Left hindlimb (tissue), 1 donor: ENCODE data around the gene PRRC2B.
"Not testable (repeated sequence)": the region's sequence is repeated elsewhere in the genome, so short reads cannot be mapped to it uniquely, and the experiment has no call there.

Experiments
- DNase-seq: peaks from one replicate; pipeline ENCODE4 v3.0.0-alpha.2; 2018

Gene PRRC2B

DNA sequence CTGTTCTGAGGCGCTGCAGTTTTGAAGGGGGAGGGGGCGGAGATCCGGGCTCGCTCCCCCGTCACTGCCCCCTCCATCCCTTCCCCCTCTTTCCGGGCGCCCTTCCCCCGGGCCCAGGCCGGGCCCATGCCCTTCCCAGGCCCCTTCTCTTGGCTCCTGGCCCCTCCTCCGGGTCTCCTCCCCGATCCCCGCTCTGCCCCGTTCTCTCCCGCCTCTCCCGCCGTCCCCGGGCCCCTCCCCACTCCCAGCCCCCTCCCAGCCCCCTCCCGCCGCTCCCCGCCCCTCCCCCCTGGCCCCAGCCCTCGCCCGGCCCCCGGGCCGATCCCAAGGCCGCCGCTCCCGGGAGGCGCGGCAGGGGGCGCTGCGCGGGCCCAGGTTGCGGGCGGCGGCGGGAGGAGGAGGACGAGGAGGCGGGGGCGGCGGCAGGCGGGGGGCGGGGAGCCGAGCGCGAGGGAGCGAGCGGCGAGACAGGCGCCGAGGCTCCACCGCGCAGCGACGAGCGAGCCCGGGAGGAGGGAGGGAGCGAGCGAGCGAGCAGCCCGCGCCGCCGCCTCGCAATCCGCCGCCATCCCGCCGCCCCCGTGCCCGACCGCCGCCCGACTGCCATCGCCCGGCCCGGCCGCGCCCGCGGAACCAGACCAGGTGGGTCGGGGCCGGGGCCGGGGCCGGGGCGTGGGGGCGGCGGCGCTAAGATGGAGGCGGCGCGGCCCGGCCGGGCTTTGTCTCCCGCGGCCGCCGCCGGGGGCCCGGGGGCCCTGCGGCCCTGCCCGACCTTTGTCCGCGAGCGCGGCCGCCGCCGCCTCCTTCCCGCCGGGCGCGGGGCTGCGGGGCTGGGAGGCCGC, at the start of gene PRRC2B:
Gene PRRC2B, plus strand, starts transcription at position 465 of the 842 bp plus-strand sequence. CDS start 36,059 bp downstream, outside the sequence.
- DNase-seq = peak; percentile 93

DNA sequence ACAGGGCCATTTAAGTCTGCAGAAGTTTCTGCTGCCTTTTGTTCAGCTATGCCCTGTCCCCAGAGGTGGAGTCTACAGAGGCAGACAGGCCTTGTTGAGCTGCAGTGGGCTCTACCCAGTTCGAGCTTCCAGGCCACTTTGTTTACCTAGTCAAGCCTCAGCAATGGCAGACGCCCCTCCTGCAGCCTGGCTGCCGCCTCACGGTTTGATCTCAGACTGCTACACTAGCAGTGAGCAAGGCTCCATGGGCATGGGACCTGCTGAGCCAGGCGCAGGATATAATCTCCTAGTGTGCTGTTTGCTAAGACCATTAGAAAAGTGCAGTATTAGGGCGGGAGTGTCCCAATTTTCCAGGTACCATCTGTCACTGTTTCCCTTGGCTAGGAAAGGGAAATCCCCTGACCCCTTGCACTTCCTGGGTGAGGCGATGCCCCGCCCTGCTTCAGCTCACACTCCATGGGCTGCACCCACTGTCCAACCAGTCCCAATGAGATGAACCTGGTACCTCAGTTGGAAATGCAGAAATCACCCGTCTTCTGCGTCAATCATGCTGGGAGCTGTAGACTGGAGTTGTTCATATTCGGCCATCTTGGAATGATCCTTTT, 48.9 kb upstream of the PRRC2B start:
- not testable (repeated sequence) for DNase-seq

DNA sequence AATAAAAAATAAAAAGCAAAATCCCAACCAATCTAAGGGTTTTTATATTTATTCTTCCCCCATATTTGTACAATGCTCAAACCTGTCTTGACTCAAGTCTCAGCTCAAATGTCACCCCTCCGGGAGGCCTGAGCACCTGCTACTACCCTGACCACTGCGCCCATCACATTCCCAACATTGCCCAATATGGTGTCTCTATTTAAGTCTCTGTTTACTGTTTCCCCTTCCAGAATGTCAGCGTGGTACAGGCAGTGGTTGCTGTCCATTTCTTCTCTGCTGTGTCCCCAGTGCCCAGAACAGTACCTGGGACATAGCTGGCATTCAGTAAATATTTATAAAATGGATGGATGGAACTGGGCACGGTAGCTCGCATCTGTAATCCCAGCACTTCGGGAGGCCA, 47.3 kb upstream of the PRRC2B start:
- no peak for DNase-seq

DNA sequence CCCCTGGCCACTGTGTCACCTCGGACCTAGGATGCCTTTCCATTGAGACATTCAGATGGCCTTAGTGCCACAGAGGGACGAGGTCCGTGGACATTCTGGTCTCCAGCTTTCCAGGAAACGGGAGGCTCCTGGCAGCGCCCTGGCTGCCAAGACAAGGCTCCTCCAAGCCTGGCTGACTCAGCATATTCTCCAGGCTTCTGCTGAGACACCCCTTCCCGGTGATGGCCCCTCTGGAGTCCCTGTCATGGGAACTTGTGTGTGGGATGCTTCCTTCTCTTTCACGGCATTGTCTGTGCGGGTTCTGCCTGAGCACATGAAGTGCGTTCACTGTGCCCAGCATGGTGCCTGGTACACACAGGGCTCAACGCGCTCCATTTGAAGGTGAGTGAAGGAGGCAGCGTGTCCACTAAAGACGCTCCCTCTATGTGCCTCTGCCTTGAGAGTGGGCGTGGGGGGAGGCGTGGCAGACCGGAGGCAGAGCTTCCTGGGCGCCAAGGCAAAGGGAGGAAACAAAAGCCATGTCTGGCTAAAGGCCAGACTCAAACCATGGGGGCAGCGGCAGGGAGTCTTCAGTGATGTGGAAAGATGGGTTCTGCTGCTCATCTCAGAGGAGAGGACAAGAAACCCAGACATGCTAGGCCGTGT, 46.4 kb upstream of the PRRC2B start:
- DNase-seq = no peak

DNA sequence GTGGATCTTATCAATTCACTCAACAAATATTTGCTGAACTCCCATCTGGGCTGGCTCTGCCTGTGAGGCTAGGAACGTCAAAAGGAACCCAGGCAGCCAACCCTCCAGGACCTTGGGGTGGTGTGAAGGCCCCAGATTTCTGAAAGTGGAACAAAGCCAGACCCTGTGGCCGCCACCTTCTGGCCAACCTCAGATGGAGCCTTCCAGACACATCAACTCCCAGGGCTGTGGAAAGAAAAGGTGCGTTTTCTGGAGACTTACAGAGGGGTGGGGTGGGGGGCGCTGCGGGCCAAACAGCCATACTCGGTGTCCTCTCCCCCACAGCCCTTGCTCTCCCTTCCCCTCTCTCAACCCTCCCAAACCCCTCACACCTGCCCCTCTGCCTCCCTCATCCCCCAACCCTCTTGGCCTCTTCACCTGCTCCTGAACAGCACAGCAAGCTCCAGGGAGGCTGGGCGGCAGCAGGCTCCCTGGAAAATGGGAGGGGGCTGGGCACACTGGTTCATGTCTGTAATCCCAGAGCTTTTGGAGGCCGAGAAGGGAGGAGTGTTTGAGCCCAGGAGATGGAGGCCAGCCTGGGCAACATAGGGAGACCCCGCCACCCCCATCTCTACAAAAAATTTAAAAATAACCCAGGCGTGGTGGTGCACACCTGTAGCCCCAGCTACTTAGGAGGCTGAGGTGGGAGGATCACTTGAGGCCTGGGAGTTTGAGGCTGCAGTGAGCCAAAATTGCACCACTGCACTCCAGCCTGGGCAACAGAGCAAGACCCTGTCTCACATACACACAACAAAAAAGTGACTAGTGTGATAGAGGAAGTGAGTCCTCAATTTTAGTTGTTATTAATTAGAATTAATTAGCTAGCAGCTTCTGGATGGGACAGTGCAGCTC, 45.0 kb upstream of the PRRC2B start:
- DNase-seq = no peak

DNA sequence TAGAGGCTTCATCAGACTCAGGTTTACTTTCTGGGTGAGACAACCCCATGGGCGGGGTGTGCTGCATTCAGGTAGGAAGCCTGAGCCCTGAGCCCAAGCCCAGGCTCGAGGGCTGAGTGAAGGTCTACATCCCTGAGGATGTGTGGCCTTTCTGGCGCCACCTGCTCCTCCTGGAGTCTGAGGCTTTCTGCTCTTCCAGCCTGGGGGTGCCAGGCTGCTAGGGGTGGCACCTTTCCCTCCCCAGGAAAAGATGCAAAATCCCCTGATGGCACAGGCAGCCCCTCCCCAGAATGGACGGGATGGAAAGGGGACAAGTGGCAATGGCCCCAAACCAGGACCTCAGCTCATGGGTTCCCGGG, 44.4 kb upstream of the PRRC2B start:
- no peak for DNase-seq

DNA sequence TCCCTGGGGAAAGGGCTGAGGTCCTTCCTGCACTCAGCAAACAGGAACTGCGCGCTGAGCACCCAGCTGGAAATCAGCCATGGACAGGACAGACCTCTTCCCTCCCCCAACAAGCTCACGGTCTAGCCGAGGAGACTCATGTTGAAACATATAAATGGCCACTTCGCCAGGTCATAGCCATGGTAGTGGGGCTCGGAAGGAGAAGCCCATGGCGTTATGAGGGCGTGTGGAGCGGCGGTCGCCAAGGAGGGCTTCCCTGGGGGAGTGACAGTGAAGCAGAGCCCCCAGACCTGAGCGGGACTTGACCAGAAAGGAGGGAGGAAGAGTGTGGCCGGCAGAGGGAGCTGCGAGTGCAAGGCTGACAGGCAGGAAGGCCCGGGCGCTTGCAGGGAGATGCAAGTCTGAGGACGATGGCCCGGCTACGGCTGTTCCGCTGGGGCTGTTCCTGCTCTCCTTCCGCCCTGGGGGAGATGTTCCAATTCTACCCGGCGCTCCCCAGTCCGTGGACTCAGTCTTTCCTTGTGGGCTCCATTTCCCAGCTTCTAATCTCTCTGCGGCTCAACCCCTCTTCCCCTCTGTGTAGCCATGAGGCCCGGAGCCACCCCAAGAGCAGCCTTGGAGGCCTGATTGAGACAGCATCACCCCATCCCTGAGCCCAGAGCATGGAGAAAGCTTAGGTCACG, 43.9 kb upstream of the PRRC2B start:
- DNase-seq = peak; percentile 87

DNA sequence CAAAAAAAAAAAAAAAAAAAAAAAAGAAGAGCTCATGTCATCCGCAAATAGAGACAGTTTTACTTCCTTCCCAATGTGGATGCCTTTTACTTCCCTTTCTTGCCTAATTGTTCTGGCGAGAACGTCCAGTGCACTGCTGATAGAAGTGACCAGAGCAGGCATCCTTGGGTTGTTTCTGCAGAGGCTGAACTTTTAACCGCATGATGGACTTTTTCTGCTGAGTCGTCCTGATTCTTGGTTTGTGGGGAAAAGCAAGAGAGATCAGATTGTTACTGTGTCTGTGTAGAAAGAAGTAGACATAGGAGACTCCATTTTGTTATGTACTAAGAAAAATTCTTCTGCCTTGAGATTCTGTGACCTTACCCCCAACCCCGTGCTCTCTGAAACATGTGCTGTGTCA, 37.4 kb upstream of the PRRC2B start:
- DNase-seq = not testable (repeated sequence)

DNA sequence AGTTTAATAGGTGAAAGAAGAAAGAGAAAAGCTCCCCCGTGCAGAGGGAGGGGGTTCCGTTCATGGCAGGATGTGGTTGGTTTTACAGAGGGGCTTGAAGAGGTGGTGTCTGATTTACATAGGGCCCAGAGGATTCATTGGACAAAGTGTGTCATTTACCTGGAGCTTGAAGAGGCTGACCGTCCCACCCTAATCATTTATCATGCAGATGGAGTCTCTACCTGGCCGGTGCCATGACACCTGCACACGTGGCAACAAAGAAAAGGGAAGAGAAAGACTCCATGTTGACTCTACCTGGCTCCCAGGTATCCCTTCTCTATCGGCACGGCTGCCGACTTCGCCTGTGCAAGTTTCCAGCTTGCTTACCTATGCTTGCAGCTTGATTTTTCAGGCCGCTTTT, 35.3 kb upstream of the PRRC2B start:
- no peak for DNase-seq

DNA sequence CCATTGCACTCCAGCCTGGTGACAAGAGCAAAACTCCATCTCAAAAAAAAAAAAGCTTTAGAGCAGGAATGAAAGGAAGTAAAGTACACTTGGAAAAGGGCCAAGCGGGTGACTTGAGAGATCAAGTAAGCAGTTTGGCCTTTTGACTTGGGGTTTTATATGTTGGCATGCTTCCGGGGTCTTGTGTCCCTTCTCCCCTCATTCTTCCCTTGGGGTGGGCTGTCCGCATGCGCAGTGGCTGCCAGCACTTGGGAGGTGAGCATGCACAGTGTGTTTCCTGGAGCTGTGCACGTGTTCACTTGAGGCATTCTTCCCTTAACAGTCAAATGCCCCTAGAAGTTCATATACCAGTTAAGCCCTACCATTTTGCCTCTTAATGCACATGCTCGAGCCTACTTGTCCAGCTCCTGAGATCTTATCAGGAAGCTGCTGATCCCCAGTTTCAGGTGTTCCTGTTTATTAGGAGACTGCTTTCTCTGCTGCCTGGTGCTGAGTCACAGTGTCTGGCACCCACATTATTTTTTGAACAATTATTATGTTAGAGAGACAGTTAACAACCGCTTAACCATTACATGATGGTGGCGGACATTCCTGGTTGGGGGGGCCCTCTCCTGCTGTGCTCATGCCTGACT, 32.6 kb upstream of the PRRC2B start:
- no peak for DNase-seq

DNA sequence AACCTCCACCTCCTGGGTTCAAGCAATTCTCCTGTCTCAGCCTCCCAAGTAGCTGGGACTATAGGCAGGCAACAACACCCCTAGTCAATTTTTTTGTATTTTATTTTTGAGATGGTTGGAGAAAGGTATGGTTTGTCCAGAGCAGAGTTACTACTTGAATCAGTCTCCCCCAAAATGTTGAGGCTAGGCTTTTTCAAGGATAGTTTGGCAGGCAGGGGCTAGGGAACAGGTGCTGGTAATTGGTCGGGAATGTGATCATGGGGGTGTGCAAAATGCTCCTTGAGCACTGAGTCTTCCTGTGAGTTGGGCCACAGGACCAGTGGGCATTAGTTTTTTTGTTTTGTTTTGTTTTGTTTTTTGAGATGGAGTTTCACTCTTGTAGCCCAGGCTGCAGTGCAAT, 28.3 kb upstream of the PRRC2B start:
- no peak for DNase-seq

DNA sequence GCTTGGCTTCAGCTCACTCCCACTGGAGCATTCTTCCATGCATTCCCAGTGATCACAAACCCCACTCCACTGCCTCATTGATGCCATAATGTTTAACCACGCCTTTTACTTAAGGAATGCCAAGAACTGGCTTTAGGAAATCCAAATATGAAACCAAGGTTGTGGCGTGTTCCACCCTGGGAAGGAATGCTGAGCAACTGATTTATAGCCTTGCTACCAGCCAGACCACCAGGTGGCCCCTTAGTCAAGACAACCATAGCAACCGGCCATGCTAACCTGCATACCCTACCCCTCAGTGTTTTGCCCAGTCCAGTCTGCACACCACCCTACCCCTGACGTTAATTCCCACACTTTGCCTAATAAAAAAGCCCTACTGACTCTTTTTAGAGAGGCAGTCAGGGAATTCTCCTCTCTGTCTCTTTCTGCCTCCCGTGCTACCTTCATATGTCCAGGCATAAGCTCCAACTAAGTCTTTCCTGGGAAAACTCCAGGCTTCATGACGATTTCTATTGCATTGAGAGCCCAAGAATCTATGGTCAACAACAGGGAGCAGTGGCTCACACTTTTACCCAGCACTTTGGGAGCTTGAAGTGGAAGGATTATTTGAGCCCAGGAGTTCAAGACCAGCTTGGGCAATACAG, 27.0 kb upstream of the PRRC2B start:
- DNase-seq = peak; percentile 59

DNA sequence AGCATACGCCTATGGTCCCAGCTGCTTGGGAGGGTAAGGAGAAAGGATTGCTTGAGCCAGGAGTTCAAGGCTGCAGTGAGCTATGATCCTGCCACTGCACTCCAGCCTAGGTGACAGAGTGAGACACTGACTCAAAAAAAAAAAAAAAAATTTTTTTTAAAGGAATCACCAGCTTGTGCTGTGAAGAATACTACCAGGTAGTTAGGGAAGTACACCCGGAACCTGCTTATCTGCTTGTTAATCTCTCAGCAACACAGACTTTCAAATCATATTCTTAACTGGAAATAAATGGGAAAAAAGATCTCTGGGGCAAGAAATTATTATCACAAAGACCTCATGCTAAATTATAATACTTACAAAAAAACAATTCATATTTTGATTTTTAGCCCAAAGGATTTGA, 26.4 kb upstream of the PRRC2B start:
- DNase-seq = no peak

DNA sequence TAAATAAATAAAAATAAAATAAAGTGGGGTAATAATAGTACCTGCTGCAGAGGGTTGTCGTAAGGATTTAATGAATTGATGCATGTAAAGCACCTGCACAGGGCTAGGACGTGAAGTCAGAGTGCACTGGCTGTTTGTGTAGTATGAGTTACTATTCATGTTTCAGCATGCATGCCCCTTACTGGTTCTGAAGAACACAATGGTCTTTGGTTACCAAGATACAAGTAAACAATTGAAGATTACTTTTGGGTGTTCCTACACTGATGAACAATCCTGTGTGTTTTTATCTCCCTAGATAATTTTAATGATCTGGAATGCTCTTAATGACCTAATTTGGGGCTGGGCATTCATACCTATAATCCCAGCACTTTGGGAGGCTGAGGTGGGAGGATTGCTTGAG, 23.2 kb upstream of the PRRC2B start:
- no peak for DNase-seq

DNA sequence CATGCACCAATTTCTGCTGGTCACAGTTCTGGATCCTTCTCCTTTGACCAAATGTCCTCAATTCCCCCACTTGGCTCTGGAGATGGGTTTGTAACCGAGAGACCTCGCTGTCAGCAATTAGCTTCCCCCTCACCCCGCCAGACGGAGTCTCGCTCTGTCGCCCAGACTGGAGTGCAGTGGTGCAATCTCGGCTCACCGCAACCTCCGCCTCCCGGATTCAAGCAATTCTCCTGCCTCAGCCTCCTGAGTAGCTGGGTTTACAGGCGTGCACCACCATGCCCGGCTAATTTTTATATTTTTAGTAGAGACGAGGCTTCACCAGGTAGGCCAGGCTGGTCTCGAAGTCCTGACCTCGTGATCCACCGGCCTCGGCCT, 21.3 kb upstream of the PRRC2B start:
- not testable (repeated sequence) for DNase-seq

DNA sequence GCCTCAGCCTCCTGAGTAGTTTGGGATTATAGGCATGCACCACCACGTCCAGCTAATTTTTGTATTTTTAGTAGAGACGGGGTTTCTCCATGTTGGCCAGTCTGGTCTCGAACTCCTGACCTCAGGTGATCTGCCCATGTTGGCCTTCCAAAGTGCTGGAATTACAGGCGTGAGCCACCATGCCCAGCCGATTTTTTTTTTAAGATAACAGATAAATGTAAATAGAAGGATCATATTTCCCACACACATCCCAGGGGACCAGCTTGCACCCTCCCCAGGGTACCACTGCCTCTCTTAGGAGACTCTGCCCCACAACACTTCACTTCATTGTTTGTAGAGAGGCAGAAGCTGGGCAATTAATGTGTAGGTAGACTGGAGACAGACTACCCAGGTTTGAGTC, 19.2 kb upstream of the PRRC2B start:
- DNase-seq = not testable (repeated sequence)

DNA sequence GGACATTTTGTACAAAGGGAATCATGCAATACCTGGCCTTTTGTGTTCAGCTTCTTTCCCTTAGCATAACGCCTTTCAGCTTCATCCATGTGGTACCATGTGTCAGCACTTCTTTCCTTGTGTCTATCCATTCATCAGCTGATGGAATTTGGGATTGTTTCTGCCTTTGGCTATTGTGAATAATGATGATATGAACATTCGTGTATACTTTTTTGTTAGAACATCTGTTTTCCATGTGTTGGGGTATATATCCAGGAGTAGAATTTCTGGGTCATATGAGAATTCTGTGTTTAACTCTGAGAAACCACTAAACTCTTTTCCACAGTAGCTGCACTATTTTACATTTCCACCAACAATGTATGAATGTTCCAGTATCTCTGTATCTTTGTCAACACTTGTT, 14.8 kb upstream of the PRRC2B start:
- no peak for DNase-seq

DNA sequence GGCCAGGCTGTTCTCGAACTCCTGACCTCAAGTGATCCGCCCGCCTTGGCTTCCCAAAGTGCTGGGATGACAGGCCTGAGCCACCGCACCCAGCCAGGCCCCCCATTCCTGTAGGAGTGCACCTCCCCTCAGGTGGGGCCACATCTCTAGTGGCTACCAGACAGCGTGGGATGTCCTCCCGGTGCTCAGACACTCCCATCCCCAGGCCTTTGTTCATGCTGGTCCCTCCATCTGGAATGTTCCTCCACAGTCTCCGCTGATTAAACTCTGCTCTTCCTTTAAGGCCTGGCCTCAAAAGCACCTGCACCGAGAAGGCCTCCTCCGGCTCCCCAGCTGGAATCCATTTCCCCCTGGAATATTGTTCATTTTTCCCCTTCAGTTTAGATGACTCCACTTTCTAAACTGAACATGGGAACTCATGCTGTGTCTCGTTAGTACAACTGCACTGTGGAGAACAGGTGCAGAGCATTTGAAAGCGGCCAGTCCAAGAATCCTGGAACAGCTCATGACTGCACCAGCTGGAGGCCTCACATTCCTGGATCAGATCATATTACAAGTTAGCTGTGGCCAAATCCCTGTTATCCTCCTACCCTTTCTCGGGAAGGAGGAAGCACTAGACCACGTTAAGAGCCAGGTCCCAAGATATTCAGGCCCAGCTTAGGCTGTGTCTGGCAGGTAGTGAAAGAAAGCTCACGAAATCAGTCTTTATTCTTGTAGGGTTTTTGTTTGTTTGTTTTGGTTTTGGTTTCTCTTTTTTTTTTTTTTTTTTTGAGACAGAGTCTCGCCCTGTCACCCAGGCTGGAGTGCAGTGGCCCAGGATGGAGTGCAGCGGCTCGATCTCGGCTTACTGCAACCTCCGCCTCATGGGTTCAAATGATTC, 10.8 kb upstream of the PRRC2B start:
- peak; percentile 84 for DNase-seq

DNA sequence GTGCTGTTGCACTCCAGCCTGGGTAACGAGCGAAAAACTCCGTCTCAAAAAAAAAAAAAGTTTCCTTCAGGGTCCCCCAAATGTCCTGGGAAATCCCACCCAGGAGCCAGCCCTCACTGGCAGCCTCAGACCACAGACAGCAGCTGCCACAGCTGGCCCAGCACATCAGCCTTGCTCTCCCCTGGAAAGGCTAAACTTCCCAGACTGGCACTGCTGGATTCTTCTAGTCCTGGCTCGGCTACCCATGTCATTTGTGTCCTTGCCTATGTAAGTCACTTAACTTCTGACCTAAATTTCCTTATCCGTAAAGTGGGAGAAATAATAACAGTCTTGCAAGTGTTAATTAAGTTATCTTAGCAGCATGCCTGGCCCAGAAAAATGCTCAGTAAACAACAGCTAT, 8.6 kb upstream of the PRRC2B start:
- no peak for DNase-seq

DNA sequence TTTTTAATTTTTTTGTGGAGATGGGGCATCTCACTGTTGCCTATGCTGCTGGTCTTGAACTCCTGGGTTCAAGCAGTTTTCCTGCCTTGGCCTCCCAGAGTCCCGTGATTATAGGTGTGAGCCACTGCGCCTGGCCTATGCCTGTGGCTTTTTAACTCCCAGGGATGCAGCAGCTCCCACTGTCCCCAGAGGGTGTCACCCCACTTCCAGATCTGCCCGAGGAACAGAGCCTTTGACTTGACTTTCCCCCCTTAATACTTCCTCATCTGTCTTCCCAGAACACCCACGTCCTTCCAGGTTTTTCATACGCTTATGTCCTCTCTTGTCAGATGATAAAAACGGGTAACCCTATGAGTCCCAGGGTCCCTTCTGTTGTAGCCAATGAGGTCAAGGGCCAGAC, 7.6 kb upstream of the PRRC2B start:
- no peak for DNase-seq
